CD4-positive, alpha-beta T cell treated with Interleukin-10 for 1 hour (primary cell): ENCODE measurements around the gene MCU.
"Not testable (repeated sequence)": the region's sequence is repeated elsewhere in the genome, so short reads cannot be mapped to it uniquely, and the experiment has no call there.

Source experiments
- DNase-seq: peaks from one replicate; pipeline ENCODE4 v3.0.0-alpha.2; 2020

MCU gene

GRCh38 chr10:72687035-72687434, 4.9 kb upstream of the MCU start:
- no peak for DNase-seq

GRCh38 chr10:72688208-72688651, 3.7 kb upstream of the MCU start:
- DNase-seq, result no peak

GRCh38 chr10:72689660-72690059, 2.3 kb upstream of the MCU start:
- no peak for DNase-seq

- DNase-seq, result no peak
Measured at GRCh38 chr10:72690071-72690755, 1.7 kb upstream of the MCU start.

GRCh38 chr10:72691470-72691862, 477 bp upstream of the MCU start:
- no peak for DNase-seq

GRCh38 chr10:72692744-72692993, 726 bp downstream of the MCU start:
- DNase-seq, result no peak

GRCh38 chr10:72692994-72693781, 1.2 kb downstream of the MCU start:
- peak; percentile 38 for DNase-seq

- peak; percentile 17 for DNase-seq
Measured at GRCh38 chr10:72694476-72695369, 2.8 kb downstream of the MCU start.

- no peak for DNase-seq
Measured at GRCh38 chr10:72695496-72695895, 3.6 kb downstream of the MCU start.

- DNase-seq, result no peak
Measured at GRCh38 chr10:72697716-72698115, 5.8 kb downstream of the MCU start.

- not testable (repeated sequence) for DNase-seq
Measured at GRCh38 chr10:72702465-72702864, 10.5 kb downstream of the MCU start.

GRCh38 chr10:72702868-72703581, 11.1 kb downstream of the MCU start:
- DNase-seq, result no peak

- no peak for DNase-seq
Measured at GRCh38 chr10:72704117-72704516, 12.2 kb downstream of the MCU start.

- no peak for DNase-seq
Measured at GRCh38 chr10:72709041-72709440, 17.1 kb downstream of the MCU start.

- no peak for DNase-seq
Measured at GRCh38 chr10:72712136-72712535, 20.2 kb downstream of the MCU start.

GRCh38 chr10:72719941-72720592, 28.1 kb downstream of the MCU start:
- no peak for DNase-seq

GRCh38 chr10:72720814-72721660, 29.1 kb downstream of the MCU start:
- DNase-seq, result no peak

GRCh38 chr10:72727130-72727529, 35.2 kb downstream of the MCU start:
- DNase-seq, result no peak

- DNase-seq, result no peak
Measured at GRCh38 chr10:72728462-72728861, 36.5 kb downstream of the MCU start.

GRCh38 chr10:72729528-72729927, 37.6 kb downstream of the MCU start:
- no peak for DNase-seq

- no peak for DNase-seq
Measured at GRCh38 chr10:72730479-72730878, 38.5 kb downstream of the MCU start.
